Brain microvascular endothelial cell (primary cell): ENCODE data around the gene VSTM4.

Source experiments
- DNase-seq: peaks from one replicate; pipeline ENCODE4 v3.0.0-alpha.2; 2020
- H3K27ac ChIP-seq: fragments of 250-450 bp; sonication (Bioruptor Pico); 2 replicates; pipeline ENCODE4 v1.5.1; 2020; ENCODE audit warnings: mild to moderate bottlenecking, moderate library complexity
- H3K27me3 ChIP-seq: fragments of 250-450 bp; sonication (Bioruptor Pico); replicated peaks from 2 replicates; pipeline ENCODE4 v1.5.1; 2020; ENCODE audit warnings: mild to moderate bottlenecking
- H3K36me3 ChIP-seq: fragments of 250-450 bp; sonication (Bioruptor Pico); replicated peaks from 2 replicates; pipeline ENCODE4 v1.5.1; 2020; ENCODE audit warnings: mild to moderate bottlenecking
- H3K4me3 ChIP-seq: 2 replicates; pipeline ENCODE4 v1.5.1; 2011; ENCODE audit warnings: low read depth, mild to moderate bottlenecking, control low read depth, low read length, moderate library complexity
- CTCF ChIP-seq: IDR thresholded peaks from 2 replicates; pipeline ENCODE4 v1.5.1; 2011; ENCODE audit warnings: low read depth, mild to moderate bottlenecking, moderate library complexity, low read length, control low read depth, inconsistent platforms; ENCODE audit errors: missing control alignments
- in situ Hi-C: cut with HindIII; loops from 2 replicates; pipeline ENCODE4 v1.10.0; 2017; ENCODE audit warnings: low sequenced_read_pairs, low pct_ligation_motif_present

The VSTM4 gene

GRCh38 chr10:49052069-49052468, 63.3 kb downstream of the VSTM4 start:
- in situ Hi-C loops, result no loop called here
- no peak for DNase-seq
- no peak overlapping the region for H3K4me3 ChIP-seq
- H3K27ac ChIP-seq, result no peak overlapping the region
- no peaks in the 10 kb centered on the region for H3K36me3 ChIP-seq
- TF ChIP-seq CTCF, result no peak
- no peaks in the 10 kb centered on the region for H3K27me3 ChIP-seq

GRCh38 chr10:49050906-49051305, 64.4 kb downstream of the VSTM4 start:
- in situ Hi-C loops, result no loop called here
- Histone ChIP-seq H3K27me3 (no peaks in the 10 kb centered on the region), H3K4me3 (no peak overlapping the region), H3K36me3 (no peaks in the 10 kb centered on the region), H3K27ac (no peak overlapping the region)
- TF ChIP-seq CTCF, result no peak
- DNase-seq, result no peak

GRCh38 chr10:49050366-49050765, 65.0 kb downstream of the VSTM4 start:
- Histone ChIP-seq H3K27me3 (no peaks in the 10 kb centered on the region), H3K4me3 (no peak overlapping the region), H3K36me3 (no peaks in the 10 kb centered on the region), H3K27ac (no peak overlapping the region)
- DNase-seq, result no peak
- in situ Hi-C loops, result no loop called here
- TF ChIP-seq CTCF, result no peak

- H3K4me3 ChIP-seq, result no peak overlapping the region
- H3K27ac ChIP-seq, result no peak overlapping the region
- TF ChIP-seq CTCF, result no peak
- in situ Hi-C loops, result no loop called here
- no peaks in the 10 kb centered on the region for H3K36me3 ChIP-seq
- no peak for DNase-seq
- H3K27me3 ChIP-seq, result no peaks in the 10 kb centered on the region
Observed at GRCh38 chr10:49049660-49050059, 65.7 kb downstream of the VSTM4 start.

GRCh38 chr10:49047128-49047639, 68.1 kb downstream of the VSTM4 start:
- DNase-seq, result no peak

More at GRCh38 chr10:49047128-49047639, 68.1 kb downstream of the VSTM4 start:
- in situ Hi-C loops, result no loop called here
- Histone ChIP-seq H3K36me3 (no peaks in the 10 kb centered on the region), H3K27ac (no peak overlapping the region), H3K4me3 (no peak overlapping the region), H3K27me3 (no peaks in the 10 kb centered on the region)
- no peak for TF ChIP-seq CTCF
